Activated effector memory CD4-positive, alpha-beta T cell treated with anti-CD3 and anti-CD28 coated beads, Interleukin-2, amount 50 U/mL, for 16 hours (primary cell): ENCODE measurements around the gene IL1RAPL2.

Source experiments
- DNase-seq: peaks from one replicate; pipeline ENCODE4 v3.0.0-alpha.2; 2020

IL1RAPL2 gene

GRCh38 chrX:105475801-105476200, 909.8 kb downstream of the IL1RAPL2 start:
- DNase-seq: no peak

- no peak for DNase-seq
Measured at GRCh38 chrX:105477351-105477750, 911.4 kb downstream of the IL1RAPL2 start.

- no peak for DNase-seq
Measured at GRCh38 chrX:105480646-105481310, 914.8 kb downstream of the IL1RAPL2 start.

GRCh38 chrX:105483011-105483410, 917.0 kb downstream of the IL1RAPL2 start:
- no peak for DNase-seq

- DNase-seq: no peak
Measured at GRCh38 chrX:105488716-105489115, 922.7 kb downstream of the IL1RAPL2 start.

- no peak for DNase-seq
Measured at GRCh38 chrX:105495376-105495775, 929.4 kb downstream of the IL1RAPL2 start.

GRCh38 chrX:105502336-105502735, 936.3 kb downstream of the IL1RAPL2 start:
- no peak for DNase-seq

- no peak for DNase-seq
Measured at GRCh38 chrX:105515561-105515960, 949.6 kb downstream of the IL1RAPL2 start.

GRCh38 chrX:105526431-105526830, 960.4 kb downstream of the IL1RAPL2 start:
- no peak for DNase-seq

- no peak for DNase-seq
Measured at GRCh38 chrX:105527759-105528158, 961.8 kb downstream of the IL1RAPL2 start.

GRCh38 chrX:105533951-105534350, 968.0 kb downstream of the IL1RAPL2 start:
- DNase-seq: no peak

GRCh38 chrX:105543283-105543682, 977.3 kb downstream of the IL1RAPL2 start:
- DNase-seq: no peak

- DNase-seq: no peak
Measured at GRCh38 chrX:105550043-105550663, 984.2 kb downstream of the IL1RAPL2 start.

GRCh38 chrX:105552395-105552794, 986.4 kb downstream of the IL1RAPL2 start:
- no peak for DNase-seq

- DNase-seq: no peak
Measured at GRCh38 chrX:105553118-105553517, 987.1 kb downstream of the IL1RAPL2 start.

GRCh38 chrX:105564501-105564900, 998.5 kb downstream of the IL1RAPL2 start:
- no peak for DNase-seq

- no peak for DNase-seq
Measured at GRCh38 chrX:105565856-105566255, 999.9 kb downstream of the IL1RAPL2 start.

GRCh38 chrX:105567082-105567481, 1001.1 kb downstream of the IL1RAPL2 start:
- no peak for DNase-seq

- no peak for DNase-seq
Measured at GRCh38 chrX:105608745-105609144, 1042.7 kb downstream of the IL1RAPL2 start.

- DNase-seq: no peak
Measured at GRCh38 chrX:105609530-105609929, 1043.5 kb downstream of the IL1RAPL2 start.

GRCh38 chrX:105610411-105610810, 1044.4 kb downstream of the IL1RAPL2 start:
- DNase-seq: no peak

GRCh38 chrX:105618393-105619101, 1052.5 kb downstream of the IL1RAPL2 start:
- no peak for DNase-seq

GRCh38 chrX:105634180-105634579, 1068.2 kb downstream of the IL1RAPL2 start:
- DNase-seq: no peak

GRCh38 chrX:105635794-105636193, 1069.8 kb downstream of the IL1RAPL2 start:
- no peak for DNase-seq
